Neural cell (in vitro differentiated cells): ENCODE results near the gene PITHD1. TPM values are rescaled to one million over a fixed set of nuclear protein-coding genes. Genes with fewer than 3 reads are reported as not detected.

Experiments used
- H2AFZ ChIP-seq: fragments of 200-600, 300-800 bp; sonication (generic), shearing (Covaris generic); 2 replicates; pipeline ENCODE4 v1.6.0; 2014; ENCODE audit warnings: low read depth, mild to moderate bottlenecking, antibody characterized with exemption, low read length, moderate library complexity
- H3F3A ChIP-seq: fragments of 200-600 bp; shearing (Covaris generic); 2 replicates; pipeline ENCODE4 v1.6.1; 2016; ENCODE audit warnings: mild to moderate bottlenecking, moderate library complexity, mixed read lengths, antibody characterized with exemption, low read length; ENCODE audit not compliant: insufficient read depth, poor library complexity, severe bottlenecking
- H3K27ac ChIP-seq: fragments of 200-600, 300-800 bp; sonication (generic), shearing (Covaris generic); 2 replicates; pipeline ENCODE4 v1.5.1; 2014; ENCODE audit warnings: mild to moderate bottlenecking, low read length, moderate library complexity
- H3K27me3 ChIP-seq: fragments of 300-800, 200-600 bp; sonication (generic), shearing (Covaris generic); 2 replicates; pipeline ENCODE4 v1.6.0; 2014; ENCODE audit warnings: mild to moderate bottlenecking, low read depth, low read length, moderate library complexity; ENCODE audit not compliant: insufficient read depth
- H3K36me3 ChIP-seq: fragments of 300-800, 200-600 bp; sonication (generic), shearing (Covaris generic); 2 replicates; pipeline ENCODE4 v1.5.1; 2014; ENCODE audit warnings: mild to moderate bottlenecking, antibody characterized with exemption, low read length, moderate library complexity; ENCODE audit not compliant: insufficient read depth
- H3K4me2 ChIP-seq: fragments of 300-800, 200-600 bp; sonication (generic), shearing (Covaris generic); 2 replicates; pipeline ENCODE4 v1.6.0; 2014; ENCODE audit warnings: mild to moderate bottlenecking, low read length
- H3K4me3 ChIP-seq: fragments of 300-800, 200-600 bp; sonication (generic), shearing (Covaris generic); 2 replicates; pipeline ENCODE4 v1.5.1; 2014; ENCODE audit warnings: mild to moderate bottlenecking, low read length, moderate library complexity
- H3K79me2 ChIP-seq: fragments of 200-600 bp; shearing (Covaris generic); replicated peaks from 2 replicates; pipeline ENCODE4 v1.6.0; 2014; ENCODE audit warnings: mild to moderate bottlenecking, low read length, moderate library complexity; ENCODE audit not compliant: insufficient read depth
- H3K9ac ChIP-seq: fragments of 300-800, 200-600 bp; sonication (generic), shearing (Covaris generic); 2 replicates; pipeline ENCODE4 v1.6.1; 2016; ENCODE audit warnings: mild to moderate bottlenecking, low read length, mixed read lengths
- H3K9me2 ChIP-seq: fragments of 200-600 bp; shearing (Covaris generic); 2 replicates; pipeline ENCODE4 v1.6.1; 2016; ENCODE audit warnings: mild to moderate bottlenecking, low read length, mixed read lengths; ENCODE audit not compliant: insufficient read depth
- H3K9me3 ChIP-seq: fragments of 200-600, 300-800 bp; sonication (generic), shearing (Covaris generic); 2 replicates; pipeline ENCODE4 v1.6.1; 2016; ENCODE audit warnings: mild to moderate bottlenecking, mixed run types, low read length, moderate library complexity, mixed read lengths
- H4K20me1 ChIP-seq: fragments of 200-600 bp; shearing (Covaris generic); 2 replicates; pipeline ENCODE4 v1.6.1; 2016; ENCODE audit warnings: mild to moderate bottlenecking, mixed run types; ENCODE audit not compliant: insufficient read depth
- EP300 ChIP-seq: fragments of 450-650 bp; conservative IDR thresholded peaks from 2 replicates; pipeline ENCODE4 v1.6.1; 2014; ENCODE audit warnings: antibody characterized with exemption, mild to moderate bottlenecking, moderate library complexity; ENCODE audit not compliant: poor library complexity, severe bottlenecking
- EZH2 ChIP-seq: fragments of 200-600, 300-800 bp; shearing (Covaris generic), sonication (generic); IDR thresholded peaks from 2 replicates; pipeline ENCODE4 v1.6.1; 2014; ENCODE audit warnings: antibody characterized with exemption, low read length, borderline replicate concordance, mild to moderate bottlenecking; ENCODE audit not compliant: insufficient read depth, poor library complexity, severe bottlenecking
- MXI1 ChIP-seq: fragments of 450-650 bp; conservative IDR thresholded peaks from 2 replicates; pipeline ENCODE4 v1.6.1; 2014; ENCODE audit warnings: antibody characterized with exemption, mild to moderate bottlenecking; ENCODE audit not compliant: poor library complexity, severe bottlenecking
- POLR2AphosphoS5 ChIP-seq: IDR thresholded peaks from 2 replicates; pipeline ENCODE4 v1.6.1; 2012
- RAD21 ChIP-seq: fragments of 450-650 bp; conservative IDR thresholded peaks from 2 replicates; pipeline ENCODE4 v1.6.1; 2014; ENCODE audit warnings: antibody characterized with exemption, mild to moderate bottlenecking, moderate library complexity
- REST ChIP-seq: IDR thresholded peaks from 2 replicates; pipeline ENCODE4 v1.6.1; 2012; ENCODE audit warnings: borderline replicate concordance
- SMC3 ChIP-seq: fragments of 450-650 bp; conservative IDR thresholded peaks from 2 replicates; pipeline ENCODE4 v1.6.1; 2014; ENCODE audit warnings: antibody characterized with exemption, mild to moderate bottlenecking, moderate library complexity; ENCODE audit not compliant: poor library complexity
- TAF1 ChIP-seq: IDR thresholded peaks from 2 replicates; pipeline ENCODE4 v1.6.1; 2012; ENCODE audit warnings: low read depth
- polyA plus RNA-seq: library from polyadenylated mRNA; depleted of rRNA; stranded (reverse); fragments of >200 nt; gene quantifications from 2 replicates; pipeline ENCODE4 v1.2.3, GENCODE V29; 2014
- TF ChIP-seq, protein P1 (sequence below): fragments of 450-650 bp; IDR thresholded peaks from 2 replicates; pipeline ENCODE4 v1.5.1; 2014; ENCODE audit warnings: antibody characterized with exemption, mild to moderate bottlenecking, moderate library complexity; ENCODE audit not compliant: poor library complexity, severe bottlenecking

The PITHD1 gene
- polyA plus RNA-seq, 1 donor from 2014 or later, result 267 TPM

DNA sequence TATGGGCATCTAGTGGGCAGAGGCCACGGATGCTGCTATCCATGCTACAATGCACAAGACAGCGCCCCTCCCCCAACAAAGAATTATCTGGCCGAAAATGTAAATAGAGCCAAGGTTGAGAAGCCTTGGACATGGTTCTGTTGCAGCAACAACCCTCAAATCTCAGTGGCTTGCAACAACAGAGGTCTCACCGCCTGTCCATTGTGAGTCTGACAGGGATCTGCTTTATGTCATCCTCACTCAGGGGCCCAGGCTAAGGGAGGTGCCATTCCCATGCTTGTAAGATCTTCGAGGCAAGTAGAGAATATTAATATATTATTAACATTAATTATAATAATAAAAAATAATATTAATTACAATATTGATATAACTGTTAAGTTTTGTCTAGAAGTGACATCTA is 9.5 kb upstream of the PITHD1 start:
- H3K36me3 ChIP-seq, result no peaks in the 10 kb centered on the region
- H3K9me3 ChIP-seq, result no peaks in the 10 kb centered on the region
- H3K27me3 ChIP-seq, result no peaks in the 10 kb centered on the region
- H4K20me1 ChIP-seq, result no peaks in the 10 kb centered on the region
- no peak overlapping the region for H3K9ac ChIP-seq
- no peak overlapping the region for H3K27ac ChIP-seq
- H3K4me3 ChIP-seq, result no peak overlapping the region
- H2AFZ ChIP-seq, result no peak overlapping the region
- H3K9me2 ChIP-seq, result no peaks in the 10 kb centered on the region
- no peaks in the 10 kb centered on the region for H3K79me2 ChIP-seq
- H3K4me2 ChIP-seq, result no peak overlapping the region
- no peaks in the 10 kb centered on the region for H3F3A ChIP-seq
- TF ChIP-seq MXI1 (no peak), EP300 (no peak), EZH2 (no peak), POLR2AphosphoS5 (no peak), REST (no peak), TAF1 (no peak), RAD21 (no peak), SMC3 (no peak)
- TF ChIP-seq, protein P1, sequence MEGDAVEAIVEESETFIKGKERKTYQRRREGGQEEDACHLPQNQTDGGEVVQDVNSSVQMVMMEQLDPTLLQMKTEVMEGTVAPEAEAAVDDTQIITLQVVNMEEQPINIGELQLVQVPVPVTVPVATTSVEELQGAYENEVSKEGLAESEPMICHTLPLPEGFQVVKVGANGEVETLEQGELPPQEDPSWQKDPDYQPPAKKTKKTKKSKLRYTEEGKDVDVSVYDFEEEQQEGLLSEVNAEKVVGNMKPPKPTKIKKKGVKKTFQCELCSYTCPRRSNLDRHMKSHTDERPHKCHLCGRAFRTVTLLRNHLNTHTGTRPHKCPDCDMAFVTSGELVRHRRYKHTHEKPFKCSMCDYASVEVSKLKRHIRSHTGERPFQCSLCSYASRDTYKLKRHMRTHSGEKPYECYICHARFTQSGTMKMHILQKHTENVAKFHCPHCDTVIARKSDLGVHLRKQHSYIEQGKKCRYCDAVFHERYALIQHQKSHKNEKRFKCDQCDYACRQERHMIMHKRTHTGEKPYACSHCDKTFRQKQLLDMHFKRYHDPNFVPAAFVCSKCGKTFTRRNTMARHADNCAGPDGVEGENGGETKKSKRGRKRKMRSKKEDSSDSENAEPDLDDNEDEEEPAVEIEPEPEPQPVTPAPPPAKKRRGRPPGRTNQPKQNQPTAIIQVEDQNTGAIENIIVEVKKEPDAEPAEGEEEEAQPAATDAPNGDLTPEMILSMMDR, result no peak

DNA sequence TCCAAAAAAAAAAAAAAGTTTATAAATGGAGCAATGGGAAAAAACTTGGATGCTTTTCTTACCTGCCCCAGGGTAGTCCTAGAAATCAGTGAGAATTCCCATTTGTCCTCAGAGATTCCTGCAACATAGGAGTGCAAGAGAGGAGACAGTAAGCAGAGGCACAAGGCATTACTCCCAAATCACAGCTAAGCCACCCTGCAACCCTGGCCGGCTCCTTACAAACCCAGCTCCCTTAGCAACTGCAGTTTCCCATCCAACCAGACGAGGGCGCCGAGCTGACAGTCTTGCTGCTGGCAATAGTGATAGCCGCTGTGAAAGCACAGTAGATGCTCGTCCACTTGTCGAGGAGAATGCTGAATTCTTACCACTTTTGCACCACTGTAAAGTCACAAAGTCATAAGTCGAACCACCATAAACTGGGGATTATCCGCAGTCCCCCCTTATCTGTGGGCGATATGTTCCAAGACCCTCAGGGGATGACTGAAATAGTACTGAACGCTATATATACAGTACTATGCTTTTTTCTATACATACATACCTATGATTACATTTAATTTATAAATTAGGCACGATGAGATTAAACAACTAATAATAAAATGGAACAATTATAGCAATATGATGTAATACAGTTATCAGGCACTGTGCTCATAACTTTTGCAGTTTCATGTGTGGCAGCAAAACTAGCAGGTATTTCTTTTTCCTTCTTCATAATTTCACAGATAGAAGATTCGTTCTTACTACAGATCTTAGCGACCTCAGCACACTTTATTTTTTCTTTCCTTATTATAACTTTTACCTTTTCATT is 6.0 kb upstream of the PITHD1 start:
- H3K27me3 ChIP-seq, result no peaks in the 10 kb centered on the region
- H3K4me2 ChIP-seq, result no peak overlapping the region
- no peak overlapping the region for H3K9ac ChIP-seq
- H3K27ac ChIP-seq, result no peak overlapping the region
- no peaks in the 10 kb centered on the region for H3K79me2 ChIP-seq
- H2AFZ ChIP-seq, result no peak overlapping the region
- no peaks in the 10 kb centered on the region for H3K9me2 ChIP-seq
- H3F3A ChIP-seq, result no peaks in the 10 kb centered on the region
- H3K9me3 ChIP-seq, result no peaks in the 10 kb centered on the region
- H3K36me3 ChIP-seq, result no peaks in the 10 kb centered on the region
- no peak for TF ChIP-seq EP300
- peak; percentile 79 for TF ChIP-seq SMC3
- peak; percentile 16 for TF ChIP-seq MXI1
- TF ChIP-seq RAD21, result peak; percentile 76
- TF ChIP-seq REST, result no peak
- TF ChIP-seq EZH2, result no peak
- TF ChIP-seq TAF1, result no peak
- TF ChIP-seq, protein P1, result peak; percentile 90
- no peak for TF ChIP-seq POLR2AphosphoS5
- H3K4me3 ChIP-seq, result peak overlapping the region; percentile 7
- no peaks in the 10 kb centered on the region for H4K20me1 ChIP-seq
